SJSA1 (cell line): ENCODE results near the gene IQCF6. TPM values are rescaled to one million over a fixed set of nuclear protein-coding genes. Genes with fewer than 3 reads are reported as not detected.
"Not testable (repeated sequence)": the region's sequence is repeated elsewhere in the genome, so short reads cannot be mapped to it uniquely, and the experiment has no call there.

Source experiments
- DNase-seq, 2 experiments: peaks; one replicate each; pipeline ENCODE4 v3.0.0-alpha.2; 2015 to 2020; ENCODE audit warnings: low spot score in 2 of 2, low read depth in 1 of 2
- H3K27ac ChIP-seq: fragments of 250-450 bp; sonication (Bioruptor Pico); 2 replicates; pipeline ENCODE4 v1.5.1; 2020; ENCODE audit warnings: mild to moderate bottlenecking, moderate library complexity
- H3K27me3 ChIP-seq: fragments of 250-450 bp; sonication (Bioruptor Pico); replicated peaks from 2 replicates; pipeline ENCODE4 v1.5.1; 2020; ENCODE audit warnings: mild to moderate bottlenecking, moderate library complexity
- H3K36me3 ChIP-seq: fragments of 250-450 bp; sonication (Bioruptor Pico); 2 replicates; pipeline ENCODE4 v1.5.1; 2020; ENCODE audit warnings: mild to moderate bottlenecking
- H3K4me1 ChIP-seq: fragments of 250-450 bp; sonication (Bioruptor Pico); replicated peaks from 2 replicates; pipeline ENCODE4 v1.6.1; 2021; ENCODE audit warnings: mild to moderate bottlenecking
- H3K4me3 ChIP-seq: fragments of 250-450 bp; sonication (Bioruptor Pico); 2 replicates; pipeline ENCODE4 v1.5.1; 2020; ENCODE audit warnings: mild to moderate bottlenecking
- H3K9me3 ChIP-seq: fragments of 250-450 bp; sonication (Bioruptor Pico); replicated peaks from 2 replicates; pipeline ENCODE4 v1.5.1; 2020; ENCODE audit warnings: mild to moderate bottlenecking
- total RNA-seq: library from RNA; depleted of rRNA; stranded (reverse); fragments of >200 nt; shearing (Covaris generic); gene quantifications from 2 replicates; pipeline ENCODE4 v1.2.3, GENCODE V29; 2014

Gene IQCF6
- total RNA-seq, 1 experiment from 2014 or later, result not detected

DNA sequence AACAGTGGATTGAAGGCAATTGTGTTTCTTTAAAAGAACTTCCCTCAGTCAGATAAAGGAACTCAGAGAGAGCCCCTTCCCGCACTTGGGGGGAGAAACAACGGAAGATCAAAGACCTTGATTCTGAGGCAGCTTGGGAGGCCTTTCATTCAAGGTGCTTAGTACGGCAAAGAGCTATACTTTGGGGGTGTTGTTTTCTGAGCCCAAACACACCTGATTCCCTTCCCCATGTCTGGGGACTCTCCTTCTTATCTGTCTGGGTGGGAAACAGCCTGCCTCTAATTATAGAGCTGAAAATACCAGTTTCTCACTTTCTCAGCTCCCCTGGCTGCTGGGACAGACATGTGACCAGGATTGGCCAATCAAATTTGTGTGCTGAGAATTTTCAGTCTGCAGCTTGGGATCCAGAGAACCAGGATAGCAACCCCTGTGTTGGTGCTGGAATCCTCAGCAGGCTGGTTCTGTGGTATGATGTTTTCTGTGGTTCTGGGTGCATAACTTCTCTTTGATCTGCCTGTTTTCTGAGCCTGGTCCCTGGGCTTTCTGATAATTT lies 19.4 kb upstream of the IQCF6 start:
- H3K27ac ChIP-seq, result no peak overlapping the region
- H3K36me3 ChIP-seq, result no peaks in the 10 kb centered on the region
- no peaks in the 10 kb centered on the region for H3K4me1 ChIP-seq
- H3K4me3 ChIP-seq, result no peak overlapping the region
- no peak for DNase-seq
- peaks cover 7% of the 10 kb centered on the region for H3K27me3 ChIP-seq
- no peaks in the 10 kb centered on the region for H3K9me3 ChIP-seq

DNA sequence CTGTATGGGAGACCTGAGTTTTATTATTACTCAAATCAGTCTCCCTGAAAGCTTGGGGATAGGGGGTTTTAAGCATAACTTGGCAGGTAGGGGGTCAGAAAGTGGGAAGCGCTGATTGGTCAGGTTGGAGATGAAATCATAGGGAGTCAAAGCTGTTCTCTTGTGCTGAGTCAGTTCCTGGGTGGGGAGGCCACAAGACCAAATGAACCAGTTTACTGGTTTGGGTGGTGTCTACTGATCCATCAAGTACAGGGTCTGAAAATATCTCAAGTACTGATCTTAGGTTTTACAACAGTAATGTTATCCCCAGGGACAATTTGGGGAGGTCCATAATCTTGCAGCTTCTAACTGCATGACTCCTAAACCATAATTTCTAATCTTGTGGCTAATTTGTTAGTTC lies 17.8 kb upstream of the IQCF6 start:
- no peaks in the 10 kb centered on the region for H3K36me3 ChIP-seq
- no peaks in the 10 kb centered on the region for H3K9me3 ChIP-seq
- no peaks in the 10 kb centered on the region for H3K4me1 ChIP-seq
- DNase-seq, result no peak
- peaks cover 5% of the 10 kb centered on the region for H3K27me3 ChIP-seq
- no peak overlapping the region for H3K27ac ChIP-seq
- no peak overlapping the region for H3K4me3 ChIP-seq

DNA sequence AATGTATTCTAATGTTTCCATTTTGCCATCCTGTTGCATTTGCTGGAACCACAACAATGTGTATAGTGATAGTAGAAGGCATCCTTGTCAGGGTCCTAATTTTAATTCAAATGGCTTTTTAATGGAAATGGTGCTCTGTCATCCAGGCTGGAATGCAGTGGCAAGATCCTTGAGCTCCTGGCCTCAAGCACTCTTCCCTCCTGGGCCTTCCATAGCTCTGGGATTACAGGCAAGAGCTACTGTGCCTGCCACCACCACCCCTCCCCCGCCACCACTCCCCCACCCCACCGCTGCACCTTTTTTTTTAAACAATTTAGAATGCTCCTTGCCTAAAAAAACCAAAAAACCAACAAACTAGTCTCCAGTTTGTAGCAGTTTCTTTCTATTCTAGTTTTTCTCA lies 15.2 kb upstream of the IQCF6 start:
- no peak overlapping the region for H3K4me3 ChIP-seq
- no peak for DNase-seq
- H3K36me3 ChIP-seq, result no peaks in the 10 kb centered on the region
- H3K27ac ChIP-seq, result no peak overlapping the region
- H3K9me3 ChIP-seq, result no peaks in the 10 kb centered on the region
- no peaks in the 10 kb centered on the region for H3K4me1 ChIP-seq
- H3K27me3 ChIP-seq, result no peaks in the 10 kb centered on the region; the same call in none of the 2 replicates

DNA sequence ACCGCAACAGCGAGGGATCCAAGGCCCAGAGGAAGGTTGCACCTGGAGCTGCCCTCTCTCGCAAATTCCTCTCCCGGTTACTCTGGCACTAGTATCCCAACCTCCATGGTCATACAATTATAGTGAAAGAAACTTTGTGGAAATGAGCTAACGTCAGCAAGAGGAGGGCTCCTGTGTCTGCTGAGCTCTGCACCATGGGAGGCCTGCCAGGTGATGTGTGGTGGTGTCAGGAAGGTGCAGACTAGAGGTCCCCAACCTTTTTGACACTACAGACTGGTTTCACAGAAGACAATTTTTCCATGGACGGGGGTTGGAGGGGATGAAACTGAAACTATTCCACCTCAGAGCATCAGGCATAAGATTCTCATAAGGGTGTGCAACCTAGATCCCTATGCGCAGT lies 13.2 kb upstream of the IQCF6 start:
- Histone ChIP-seq H3K4me1 (no peaks in the 10 kb centered on the region), H3K27me3 (no peaks in the 10 kb centered on the region; the same call in none of the 2 replicates), H3K27ac (no peak overlapping the region), H3K36me3 (no peaks in the 10 kb centered on the region), H3K4me3 (no peak overlapping the region), H3K9me3 (no peaks in the 10 kb centered on the region)
- no peak for DNase-seq

DNA sequence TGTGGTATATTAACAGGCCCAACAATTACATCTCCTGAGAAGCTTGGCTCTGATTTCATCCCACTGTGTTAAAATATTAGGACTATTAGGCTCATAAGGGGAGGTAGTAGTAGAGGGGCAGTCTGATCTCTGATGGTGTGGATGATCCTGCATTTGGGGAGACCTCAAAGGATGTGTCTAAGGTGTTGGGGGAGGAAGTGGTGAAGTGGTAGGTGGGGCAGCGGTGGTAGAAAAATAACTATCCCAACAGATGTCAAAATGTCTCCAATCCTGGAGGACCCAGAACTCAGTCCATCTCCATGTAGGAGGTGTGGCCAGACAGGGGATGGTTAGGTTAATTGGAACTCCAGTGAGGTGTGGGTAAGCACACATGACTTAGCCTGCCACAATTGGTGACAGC lies 10.4 kb upstream of the IQCF6 start:
- DNase-seq, result no peak
- H3K4me3 ChIP-seq, result no peak overlapping the region
- no peaks in the 10 kb centered on the region for H3K36me3 ChIP-seq
- no peak overlapping the region for H3K27ac ChIP-seq
- H3K4me1 ChIP-seq, result no peaks in the 10 kb centered on the region
- H3K9me3 ChIP-seq, result no peaks in the 10 kb centered on the region
- peaks cover 3% of the 10 kb centered on the region; the same call in 1 of the 2 replicates for H3K27me3 ChIP-seq

DNA sequence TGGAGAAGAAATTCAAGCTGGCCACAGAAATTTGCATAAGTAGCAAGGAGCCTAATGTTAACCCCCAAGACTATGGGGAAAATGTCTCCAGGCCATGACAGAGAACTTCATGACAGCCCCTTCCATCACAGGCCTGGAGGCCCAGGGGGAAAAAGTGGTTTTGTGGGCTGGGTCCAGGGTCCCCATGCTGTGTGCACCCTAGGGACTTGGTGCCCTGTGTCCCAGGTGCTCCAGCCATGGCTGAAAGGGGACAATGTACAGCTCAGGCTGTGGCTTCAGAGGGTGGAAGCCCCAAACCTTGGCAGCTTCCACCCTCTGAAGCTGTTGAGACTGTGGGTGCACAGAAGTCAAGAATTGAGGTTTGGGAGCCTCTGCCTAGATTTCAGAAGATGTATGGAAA lies 8.5 kb upstream of the IQCF6 start:
- H3K36me3 ChIP-seq, H3K4me3 ChIP-seq, H3K4me1 ChIP-seq, H3K27ac ChIP-seq, H3K27me3 ChIP-seq, DNase-seq, H3K9me3 ChIP-seq: not testable (repeated sequence)

DNA sequence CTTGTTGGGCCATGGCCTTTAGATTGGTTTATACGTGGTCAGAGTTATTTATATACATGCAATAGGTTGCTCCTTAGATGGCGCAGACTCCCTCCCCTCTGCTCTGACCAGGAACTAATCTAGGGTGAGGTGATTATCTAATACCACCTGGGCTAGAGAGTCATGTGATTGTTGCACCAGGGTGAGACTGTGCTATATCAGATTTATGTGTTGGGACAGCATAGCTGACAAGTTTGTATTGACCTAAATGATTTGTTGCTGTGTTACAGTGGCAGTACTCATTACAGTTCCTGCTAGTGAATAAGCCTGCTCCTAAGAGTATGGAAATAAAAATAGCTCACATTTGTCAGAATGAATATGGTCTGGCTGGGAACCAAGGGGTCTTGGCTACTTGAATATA lies 7.2 kb upstream of the IQCF6 start:
- Histone ChIP-seq H3K4me3 (no peak overlapping the region), H3K36me3 (no peaks in the 10 kb centered on the region), H3K27ac (no peak overlapping the region), H3K4me1 (no peaks in the 10 kb centered on the region), H3K9me3 (no peaks in the 10 kb centered on the region), H3K27me3 (peaks cover 3% of the 10 kb centered on the region; the same call in 1 of the 2 replicates)
- DNase-seq, result no peak

DNA sequence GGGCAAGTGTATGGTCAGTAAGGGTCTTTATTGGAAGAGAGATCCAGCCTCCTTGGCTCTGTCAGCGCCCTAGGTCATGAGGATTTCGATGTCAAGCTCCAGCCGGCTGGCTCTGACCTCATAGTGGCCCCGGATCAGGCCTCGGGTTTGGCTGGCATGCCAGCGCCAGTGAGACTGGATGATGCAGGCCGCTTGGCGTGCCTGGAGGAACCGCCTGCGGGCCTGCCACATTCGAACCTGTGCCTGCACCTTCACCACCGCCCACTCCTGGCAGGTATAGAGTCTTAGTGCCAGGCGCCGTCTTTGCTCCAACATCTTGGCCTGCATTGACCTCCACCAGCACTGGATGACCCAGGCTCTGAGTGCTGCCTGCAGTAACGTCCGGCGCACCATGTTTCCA lies 483 bp downstream of the IQCF6 start:
- no peaks in the 10 kb centered on the region for H3K4me1 ChIP-seq
- H3K36me3 ChIP-seq, result no peaks in the 10 kb centered on the region
- H3K27me3 ChIP-seq, result peaks cover under 1% of the 10 kb centered on the region; the same call in 1 of the 2 replicates
- H3K4me3 ChIP-seq, result no peak overlapping the region
- no peaks in the 10 kb centered on the region for H3K9me3 ChIP-seq
- no peak for DNase-seq
- no peak overlapping the region for H3K27ac ChIP-seq

DNA sequence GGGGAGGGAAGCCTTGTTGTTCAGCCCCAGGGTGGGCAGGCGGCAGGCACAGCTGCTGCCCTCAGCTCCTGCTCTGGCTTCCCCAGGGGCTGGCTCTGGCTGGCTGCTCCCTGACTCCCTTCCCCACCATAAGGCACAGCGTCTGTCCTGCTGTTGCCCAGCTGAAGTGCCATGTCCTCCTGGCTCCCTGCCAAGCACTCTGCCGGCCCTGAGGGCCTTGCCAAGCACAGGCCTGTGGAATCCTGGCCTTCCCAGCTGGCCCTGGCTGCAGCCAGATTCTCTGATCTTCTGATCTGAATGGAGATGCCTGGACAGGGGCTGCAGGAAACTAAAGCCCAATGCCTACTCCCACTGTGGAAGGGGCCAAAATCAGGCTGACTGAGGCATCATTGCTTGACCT lies 1.1 kb downstream of the IQCF6 start:
- Histone ChIP-seq H3K27ac (no peak overlapping the region), H3K27me3 (peaks cover 3% of the 10 kb centered on the region; the same call in 1 of the 2 replicates), H3K4me1 (no peaks in the 10 kb centered on the region), H3K9me3 (no peaks in the 10 kb centered on the region), H3K36me3 (no peaks in the 10 kb centered on the region), H3K4me3 (no peak overlapping the region)
- DNase-seq, result no peak

DNA sequence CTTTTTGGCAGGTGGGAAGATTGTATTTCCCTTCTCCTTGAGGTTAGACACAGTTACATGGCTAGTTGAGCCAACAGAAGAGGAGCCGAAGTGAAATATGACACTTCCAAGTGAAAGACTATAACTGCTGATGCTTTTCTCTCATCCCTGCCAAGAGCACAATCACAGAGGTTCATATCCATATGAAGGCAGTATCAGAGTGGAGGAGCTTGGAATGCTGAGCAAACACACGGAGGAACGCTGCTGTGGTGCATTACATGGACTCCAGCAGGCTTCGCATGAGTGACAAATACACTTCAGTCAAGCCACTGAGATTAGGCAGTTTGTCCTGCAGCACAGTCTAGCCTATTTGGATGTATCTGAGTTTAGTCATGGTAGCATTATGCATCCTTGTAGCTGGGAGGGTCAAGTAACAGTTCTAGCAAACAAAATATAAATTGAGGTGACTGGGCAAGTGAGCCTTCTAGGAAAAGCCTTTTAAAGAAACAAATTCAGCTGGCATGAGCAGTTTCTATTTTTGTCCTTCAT lies 5.4 kb downstream of the IQCF6 start:
- Histone ChIP-seq H3K36me3 (no peaks in the 10 kb centered on the region), H3K27ac (no peak overlapping the region), H3K27me3 (0 out of 2 replicates have a peak, but pooled peaks cover 3% of the 10 kb centered on the region), H3K4me3 (no peak overlapping the region), H3K9me3 (no peaks in the 10 kb centered on the region), H3K4me1 (no peaks in the 10 kb centered on the region)
- no peak for DNase-seq

DNA sequence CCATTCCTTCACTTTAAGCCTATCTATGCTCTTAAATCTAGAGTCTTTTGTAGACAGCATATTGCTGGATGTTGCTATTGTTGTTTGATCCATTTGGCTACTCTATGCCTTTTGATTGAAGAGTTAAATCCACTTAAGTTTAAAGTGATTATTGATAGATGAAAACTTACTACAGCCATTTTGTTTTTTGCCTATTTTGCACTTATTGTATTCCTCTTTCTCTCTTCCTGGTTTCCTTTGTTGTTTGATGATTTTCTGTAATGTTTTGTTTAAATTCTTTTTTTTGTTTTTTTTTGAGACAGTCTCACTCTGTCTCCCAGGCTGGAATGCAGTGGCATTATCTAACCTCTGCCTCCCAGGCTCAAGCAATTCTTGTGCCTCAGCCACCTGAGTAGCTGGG lies 19.8 kb downstream of the IQCF6 start:
- Histone ChIP-seq H3K4me1 (no peaks in the 10 kb centered on the region), H3K9me3 (no peaks in the 10 kb centered on the region; the same call in 1 of the 2 replicates), H3K27me3 (no peaks in the 10 kb centered on the region), H3K27ac (no peak overlapping the region), H3K36me3 (no peaks in the 10 kb centered on the region), H3K4me3 (no peak overlapping the region)
- DNase-seq, result no peak

DNA sequence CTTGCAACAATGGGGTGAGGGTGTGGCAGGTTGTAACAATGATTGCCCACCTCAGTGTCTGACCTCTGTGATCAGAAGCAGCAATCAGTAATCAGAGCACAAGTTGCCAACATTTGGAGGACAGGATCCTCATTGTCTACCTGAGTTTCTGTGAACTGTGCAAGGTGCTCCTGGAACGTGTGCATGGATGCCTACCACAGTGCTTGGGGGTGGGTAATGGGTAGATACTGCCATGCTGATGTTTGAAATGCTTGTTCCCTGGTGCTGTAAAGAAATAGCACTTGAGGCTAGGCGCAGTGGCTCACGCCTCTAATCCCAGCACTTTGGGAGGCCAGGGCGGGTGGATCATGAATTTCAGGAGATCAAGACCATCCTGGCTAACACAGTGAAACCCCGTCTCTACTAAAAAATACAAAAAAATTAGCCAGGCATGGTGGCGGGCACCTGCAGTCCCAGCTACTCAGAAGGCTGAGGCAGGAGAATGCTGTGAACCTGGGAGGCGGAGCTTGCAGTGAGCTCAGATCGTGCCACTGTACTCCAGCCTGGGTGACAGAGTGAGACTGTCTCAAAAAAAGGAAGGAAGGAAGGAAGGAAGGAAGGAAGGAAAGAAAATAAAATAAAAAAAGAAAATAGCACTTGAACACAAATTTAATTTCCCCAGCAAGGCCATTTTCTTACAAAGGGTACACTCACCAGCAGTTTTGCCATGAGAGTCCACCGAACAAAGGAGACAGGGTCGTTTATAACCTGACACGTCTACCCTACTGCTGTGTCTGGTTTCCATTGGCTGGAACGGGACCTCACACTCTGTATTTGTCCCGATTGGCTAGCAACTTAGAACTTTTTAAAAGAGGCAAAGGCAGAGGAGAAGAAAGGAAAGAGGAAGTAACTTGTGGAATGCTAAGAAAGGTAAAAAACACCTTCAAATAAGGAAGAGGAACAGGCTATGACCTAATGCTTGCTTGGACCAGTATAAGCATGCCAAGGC lies 25.0 kb downstream of the IQCF6 start:
- H3K4me1 ChIP-seq, H3K27ac ChIP-seq, H3K36me3 ChIP-seq, DNase-seq, H3K9me3 ChIP-seq, H3K4me3 ChIP-seq, H3K27me3 ChIP-seq: not testable (repeated sequence)

DNA sequence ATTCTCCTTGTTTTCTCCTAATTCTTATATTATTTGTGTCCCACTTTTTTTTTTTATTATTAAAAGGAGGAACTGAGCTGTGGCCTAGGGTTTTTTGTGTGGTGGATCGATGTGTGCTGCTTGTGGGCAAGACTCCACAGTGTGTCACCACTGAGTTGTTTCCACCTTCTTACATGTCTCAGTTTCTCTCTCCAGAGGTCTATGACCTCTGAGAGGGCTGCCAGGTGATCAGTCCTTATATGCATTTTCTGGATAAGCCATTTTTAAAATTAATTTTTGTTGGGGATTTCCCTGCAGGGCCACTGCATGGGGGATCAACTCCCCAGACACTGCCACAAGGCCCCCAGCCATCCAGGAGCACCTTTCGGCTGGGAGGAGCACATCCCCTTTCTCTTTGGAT lies 27.8 kb downstream of the IQCF6 start:
- Histone ChIP-seq H3K4me3 (no peak overlapping the region), H3K27ac (no peak overlapping the region), H3K36me3 (no peaks in the 10 kb centered on the region), H3K9me3 (no peaks in the 10 kb centered on the region; the same call in 1 of the 2 replicates), H3K4me1 (no peaks in the 10 kb centered on the region), H3K27me3 (no peaks in the 10 kb centered on the region)
- DNase-seq, result no peak

DNA sequence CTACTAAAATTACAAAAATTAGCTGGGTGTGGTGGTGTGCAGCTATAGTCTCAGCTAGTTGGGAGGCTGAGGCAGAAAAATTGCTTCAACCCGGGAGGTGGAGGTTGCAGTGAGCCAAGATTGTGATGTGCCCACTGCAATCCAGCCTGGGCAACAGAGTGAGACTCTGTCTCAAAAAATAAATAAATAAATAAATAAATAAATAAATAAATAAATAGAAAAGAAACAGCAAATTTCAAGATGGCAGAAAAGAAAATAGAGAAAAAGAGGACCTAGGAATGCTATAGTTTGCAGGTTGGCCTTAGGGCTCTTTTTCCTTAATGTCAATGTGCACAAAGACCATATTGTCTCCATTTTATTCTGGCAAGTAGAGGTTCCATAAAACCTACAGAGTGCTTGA lies 28.2 kb downstream of the IQCF6 start:
- H3K27me3 ChIP-seq, result no peaks in the 10 kb centered on the region
- H3K4me3 ChIP-seq, result no peak overlapping the region
- no peaks in the 10 kb centered on the region; the same call in 1 of the 2 replicates for H3K9me3 ChIP-seq
- no peak for DNase-seq
- H3K4me1 ChIP-seq, result no peaks in the 10 kb centered on the region
- H3K27ac ChIP-seq, result no peak overlapping the region
- H3K36me3 ChIP-seq, result no peaks in the 10 kb centered on the region
